Osteoblast (primary cell): Measurements from ENCODE around the gene SLC30A3. TPM values are rescaled to one million over a fixed set of nuclear protein-coding genes. Genes with fewer than 3 reads are reported as not detected.

ENCODE experiments used
- DNase-seq: peaks from one replicate; pipeline ENCODE4 v3.0.0; 2011; ENCODE audit warnings: low spot score, mixed read lengths; ENCODE audit not compliant: insufficient read length; ENCODE audit errors: missing footprints
- H2AFZ ChIP-seq: 2 replicates; pipeline ENCODE4 v1.6.0; 2011; ENCODE audit warnings: mild to moderate bottlenecking, low read length
- H3K27ac ChIP-seq: 2 replicates; pipeline ENCODE4 v1.5.1; 2011; ENCODE audit warnings: mild to moderate bottlenecking, low read depth, low read length, moderate library complexity
- H3K27me3 ChIP-seq: 2 replicates; pipeline ENCODE4 v1.6.0; 2012; ENCODE audit warnings: mild to moderate bottlenecking, control low read depth, inconsistent platforms, low read length, moderate library complexity; ENCODE audit not compliant: insufficient read depth
- H3K36me3 ChIP-seq: 2 replicates; pipeline ENCODE4 v1.5.1; 2011; ENCODE audit warnings: mild to moderate bottlenecking, low read length, control low read depth, moderate library complexity; ENCODE audit not compliant: insufficient read depth
- H3K4me1 ChIP-seq: 2 replicates; pipeline ENCODE4 v1.5.1; 2011; ENCODE audit warnings: mild to moderate bottlenecking, low read length, control low read depth, moderate library complexity; ENCODE audit not compliant: insufficient read depth
- H3K4me2 ChIP-seq: 2 replicates; pipeline ENCODE4 v1.6.0; 2011; ENCODE audit warnings: mild to moderate bottlenecking, low read length; ENCODE audit not compliant: insufficient read depth
- H3K4me3 ChIP-seq: fragments of 200-600 bp; sonication (generic); 3 replicates; pipeline ENCODE4 v1.5.1; 2012; ENCODE audit warnings: mild to moderate bottlenecking, low read length, inconsistent platforms; ENCODE audit not compliant: insufficient read depth
- H3K79me2 ChIP-seq: 2 replicates; pipeline ENCODE4 v1.6.0; 2012; ENCODE audit warnings: mild to moderate bottlenecking, low read length, control low read depth, inconsistent platforms; ENCODE audit not compliant: insufficient read depth
- H3K9me3 ChIP-seq: 2 replicates; pipeline ENCODE4 v1.5.1; 2011; ENCODE audit warnings: low read depth, low read length, control low read depth
- H4K20me1 ChIP-seq: 2 replicates; pipeline ENCODE4 v1.6.0; 2012; ENCODE audit warnings: mild to moderate bottlenecking, low read length, control low read depth; ENCODE audit not compliant: insufficient read depth
- total RNA-seq: library from RNA; depleted of rRNA; stranded (reverse); fragments of >200 nt; gene quantifications from 2 replicates; pipeline ENCODE4 v1.2.3, GENCODE V29; 2012
- TF ChIP-seq, protein P1 (sequence below): IDR thresholded peaks from 2 replicates; pipeline ENCODE4 v1.5.1; 2011; ENCODE audit warnings: mild to moderate bottlenecking, low read depth, low read length, moderate library complexity; ENCODE audit errors: extremely low read depth

The SLC30A3 gene
- total RNA-seq, 1 donor, result under 0.01 TPM

DNA sequence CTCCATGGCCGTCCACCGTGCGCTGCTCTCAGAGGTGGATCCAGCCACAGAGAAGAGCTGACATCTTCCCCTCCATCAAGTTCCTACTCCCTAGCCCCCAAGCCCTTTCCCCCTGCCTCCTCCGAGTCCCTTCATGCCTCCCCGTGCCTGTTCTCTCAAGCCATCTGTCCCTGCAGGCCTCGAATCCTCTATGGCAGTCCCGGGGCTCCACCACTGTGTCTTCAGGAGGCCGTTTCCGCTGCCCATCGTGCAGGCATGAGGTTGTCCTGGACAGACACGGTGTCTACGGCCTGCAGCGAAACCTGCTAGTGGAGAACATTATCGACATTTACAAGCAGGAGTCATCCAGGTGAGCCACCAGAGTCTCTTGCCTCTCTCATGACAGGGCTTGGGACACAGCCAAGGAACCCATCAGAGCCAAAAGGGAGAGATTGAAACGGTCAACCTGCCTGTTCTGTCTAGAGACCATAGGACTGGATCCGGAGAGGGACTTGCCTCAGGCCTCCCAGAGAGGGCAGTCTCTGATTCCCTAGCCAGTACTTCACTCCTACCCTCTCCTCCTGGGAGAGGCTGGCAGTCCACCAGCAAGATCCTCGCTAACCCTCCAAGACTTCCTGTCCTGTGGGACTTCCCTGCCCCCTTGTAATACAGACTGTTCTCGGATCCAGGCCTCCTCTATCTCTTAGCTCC, 35.7 kb upstream of the SLC30A3 start:
- H3K27me3 ChIP-seq, result peaks cover 11% of the 10 kb centered on the region
- H3K4me1 ChIP-seq, result peaks cover under 1% of the 10 kb centered on the region
- H3K9me3 ChIP-seq, result no peaks in the 10 kb centered on the region
- no peak for DNase-seq
- H3K4me2 ChIP-seq, result no peak overlapping the region
- H3K27ac ChIP-seq, result no peak overlapping the region
- no peaks in the 10 kb centered on the region for H4K20me1 ChIP-seq
- TF ChIP-seq, protein P1, sequence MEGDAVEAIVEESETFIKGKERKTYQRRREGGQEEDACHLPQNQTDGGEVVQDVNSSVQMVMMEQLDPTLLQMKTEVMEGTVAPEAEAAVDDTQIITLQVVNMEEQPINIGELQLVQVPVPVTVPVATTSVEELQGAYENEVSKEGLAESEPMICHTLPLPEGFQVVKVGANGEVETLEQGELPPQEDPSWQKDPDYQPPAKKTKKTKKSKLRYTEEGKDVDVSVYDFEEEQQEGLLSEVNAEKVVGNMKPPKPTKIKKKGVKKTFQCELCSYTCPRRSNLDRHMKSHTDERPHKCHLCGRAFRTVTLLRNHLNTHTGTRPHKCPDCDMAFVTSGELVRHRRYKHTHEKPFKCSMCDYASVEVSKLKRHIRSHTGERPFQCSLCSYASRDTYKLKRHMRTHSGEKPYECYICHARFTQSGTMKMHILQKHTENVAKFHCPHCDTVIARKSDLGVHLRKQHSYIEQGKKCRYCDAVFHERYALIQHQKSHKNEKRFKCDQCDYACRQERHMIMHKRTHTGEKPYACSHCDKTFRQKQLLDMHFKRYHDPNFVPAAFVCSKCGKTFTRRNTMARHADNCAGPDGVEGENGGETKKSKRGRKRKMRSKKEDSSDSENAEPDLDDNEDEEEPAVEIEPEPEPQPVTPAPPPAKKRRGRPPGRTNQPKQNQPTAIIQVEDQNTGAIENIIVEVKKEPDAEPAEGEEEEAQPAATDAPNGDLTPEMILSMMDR, result no peak
- no peaks in the 10 kb centered on the region for H3K79me2 ChIP-seq
- no peak overlapping the region for H3K4me3 ChIP-seq
- H3K36me3 ChIP-seq, result no peaks in the 10 kb centered on the region
- H2AFZ ChIP-seq, result no peak overlapping the region

DNA sequence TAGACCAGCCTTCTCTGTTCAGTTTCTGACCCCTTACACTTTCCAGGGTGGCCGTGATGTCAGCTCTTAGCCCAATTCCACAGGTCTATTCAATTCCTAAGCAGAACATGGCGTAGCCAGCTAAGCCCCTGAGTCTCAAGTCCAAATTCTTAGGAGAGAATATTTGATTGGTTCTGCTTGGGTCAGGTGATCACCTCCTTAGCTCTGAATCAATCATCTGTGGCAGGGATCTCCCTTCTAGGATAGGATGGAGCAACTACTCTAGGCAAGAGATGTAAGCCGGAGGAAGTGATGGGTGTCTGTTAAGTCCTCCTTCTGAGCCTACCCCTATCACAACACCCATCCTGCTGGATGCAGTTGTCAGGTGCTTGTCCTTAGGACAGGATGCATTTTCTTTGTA, 34.3 kb upstream of the SLC30A3 start:
- TF ChIP-seq, protein P1, result no peak
- DNase-seq, result no peak
- Histone ChIP-seq H3K79me2 (no peaks in the 10 kb centered on the region), H3K9me3 (no peaks in the 10 kb centered on the region), H3K4me1 (peaks cover 9% of the 10 kb centered on the region), H3K27ac (no peak overlapping the region), H2AFZ (no peak overlapping the region), H4K20me1 (no peaks in the 10 kb centered on the region), H3K4me3 (no peak overlapping the region), H3K4me2 (no peak overlapping the region), H3K27me3 (peaks cover 11% of the 10 kb centered on the region), H3K36me3 (no peaks in the 10 kb centered on the region)

DNA sequence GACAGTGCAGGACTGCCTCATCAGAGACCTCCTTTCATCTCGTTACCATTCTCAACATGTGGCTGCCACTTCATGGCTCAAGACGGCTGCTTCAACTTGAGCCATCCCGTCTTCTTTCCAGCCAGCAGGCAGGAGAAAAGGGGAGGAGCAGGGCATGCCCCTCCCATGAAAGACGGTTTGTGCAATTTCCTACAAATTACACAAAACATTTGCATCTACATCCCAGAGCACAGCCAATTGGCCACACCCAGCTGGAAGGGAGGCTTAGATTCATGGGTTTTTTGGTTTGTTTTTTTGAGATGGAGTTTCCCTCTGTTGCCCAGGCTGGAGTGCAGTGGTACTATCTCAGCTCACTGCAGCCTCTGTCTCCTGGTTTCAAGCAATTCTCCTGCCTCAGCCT, 33.6 kb upstream of the SLC30A3 start:
- Histone ChIP-seq H3K4me2 (no peak overlapping the region), H3K9me3 (no peaks in the 10 kb centered on the region), H3K27me3 (peaks cover 15% of the 10 kb centered on the region), H4K20me1 (no peaks in the 10 kb centered on the region), H3K27ac (no peak overlapping the region), H3K4me1 (peaks cover 9% of the 10 kb centered on the region), H3K36me3 (no peaks in the 10 kb centered on the region), H2AFZ (no peak overlapping the region), H3K4me3 (no peak overlapping the region), H3K79me2 (no peaks in the 10 kb centered on the region)
- TF ChIP-seq, protein P1, result no peak
- DNase-seq, result no peak

DNA sequence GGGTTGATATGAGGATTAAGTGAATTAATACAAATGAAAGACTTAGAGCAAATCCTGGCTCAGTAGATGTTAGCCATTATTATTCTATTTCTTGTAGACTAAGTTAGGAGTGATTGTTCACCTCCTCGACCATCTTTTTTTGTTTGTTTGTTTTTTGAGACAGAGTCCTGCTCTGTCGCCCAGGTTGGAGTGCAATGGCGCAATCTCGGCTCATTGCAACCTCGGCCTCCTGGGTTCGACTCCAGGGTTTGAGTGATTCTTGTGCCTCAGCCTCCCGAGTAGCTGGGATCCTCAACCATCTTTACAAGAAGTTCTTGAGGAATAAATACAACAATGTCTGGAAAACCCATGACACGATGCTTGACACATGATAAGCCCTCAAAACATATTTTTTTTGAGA, 32.1 kb upstream of the SLC30A3 start:
- Histone ChIP-seq H3K79me2 (no peaks in the 10 kb centered on the region), H3K4me2 (no peak overlapping the region), H4K20me1 (no peaks in the 10 kb centered on the region), H3K9me3 (no peaks in the 10 kb centered on the region), H2AFZ (no peak overlapping the region), H3K4me1 (peaks cover 9% of the 10 kb centered on the region), H3K27me3 (peaks cover 26% of the 10 kb centered on the region), H3K36me3 (no peaks in the 10 kb centered on the region), H3K27ac (no peak overlapping the region), H3K4me3 (no peak overlapping the region)
- no peak for DNase-seq
- TF ChIP-seq, protein P1, result no peak
